ENCODE results near the gene SYTL5. TPM values are rescaled to one million over a fixed set of nuclear protein-coding genes. Genes with fewer than 3 reads are reported as not detected.

SYTL5 gene
- total RNA-seq, 4 donors from 2014 or later, result 0.10 to 1.7 (median 0.11) TPM; not detected in 1

DNA sequence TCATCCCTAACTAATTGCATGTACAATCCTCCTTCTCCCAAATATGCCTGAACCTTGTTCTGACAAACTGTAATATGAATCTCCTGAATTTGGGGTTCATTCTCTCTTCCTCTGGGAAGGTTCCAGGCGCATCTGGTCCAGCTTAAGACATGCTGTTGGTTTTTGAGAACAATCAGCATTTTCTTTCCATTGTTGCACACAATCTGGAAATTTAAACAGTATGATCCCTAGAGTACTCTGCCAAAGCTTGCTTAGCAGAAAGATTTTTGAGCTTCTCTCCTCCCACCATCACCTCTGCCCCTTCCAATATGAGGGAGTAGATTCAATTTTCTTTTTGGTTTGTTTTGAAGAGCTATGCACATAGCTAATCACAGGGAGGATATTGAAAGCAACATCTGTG, 164.2 kb downstream of the SYTL5 start:
- Histone ChIP-seq H3K36me3 (no peaks in the 10 kb centered on the region), H3K4me3 (replicated peaks in 1 of 3) (no peak overlapping the region), H3K4me1 (no peaks in the 10 kb centered on the region), H3K9me3 (no peaks in the 10 kb centered on the region), H3K27ac (no peak overlapping the region), H3K27me3 (no peaks in the 10 kb centered on the region)
- 92 to 100% methylated on average over 1 of the region's 1 CpG for WGBS, 2 donors
- intact Hi-C loops (cut with DNase I), result no loop called here
- no peak for DNase-seq
- no peak for TF ChIP-seq POLR2A (IDR thresholded peaks at IDR 0.05)
- TF ChIP-seq, protein P1, sequence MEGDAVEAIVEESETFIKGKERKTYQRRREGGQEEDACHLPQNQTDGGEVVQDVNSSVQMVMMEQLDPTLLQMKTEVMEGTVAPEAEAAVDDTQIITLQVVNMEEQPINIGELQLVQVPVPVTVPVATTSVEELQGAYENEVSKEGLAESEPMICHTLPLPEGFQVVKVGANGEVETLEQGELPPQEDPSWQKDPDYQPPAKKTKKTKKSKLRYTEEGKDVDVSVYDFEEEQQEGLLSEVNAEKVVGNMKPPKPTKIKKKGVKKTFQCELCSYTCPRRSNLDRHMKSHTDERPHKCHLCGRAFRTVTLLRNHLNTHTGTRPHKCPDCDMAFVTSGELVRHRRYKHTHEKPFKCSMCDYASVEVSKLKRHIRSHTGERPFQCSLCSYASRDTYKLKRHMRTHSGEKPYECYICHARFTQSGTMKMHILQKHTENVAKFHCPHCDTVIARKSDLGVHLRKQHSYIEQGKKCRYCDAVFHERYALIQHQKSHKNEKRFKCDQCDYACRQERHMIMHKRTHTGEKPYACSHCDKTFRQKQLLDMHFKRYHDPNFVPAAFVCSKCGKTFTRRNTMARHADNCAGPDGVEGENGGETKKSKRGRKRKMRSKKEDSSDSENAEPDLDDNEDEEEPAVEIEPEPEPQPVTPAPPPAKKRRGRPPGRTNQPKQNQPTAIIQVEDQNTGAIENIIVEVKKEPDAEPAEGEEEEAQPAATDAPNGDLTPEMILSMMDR (IDR thresholded peaks at IDR 0.05), result no peak

DNA sequence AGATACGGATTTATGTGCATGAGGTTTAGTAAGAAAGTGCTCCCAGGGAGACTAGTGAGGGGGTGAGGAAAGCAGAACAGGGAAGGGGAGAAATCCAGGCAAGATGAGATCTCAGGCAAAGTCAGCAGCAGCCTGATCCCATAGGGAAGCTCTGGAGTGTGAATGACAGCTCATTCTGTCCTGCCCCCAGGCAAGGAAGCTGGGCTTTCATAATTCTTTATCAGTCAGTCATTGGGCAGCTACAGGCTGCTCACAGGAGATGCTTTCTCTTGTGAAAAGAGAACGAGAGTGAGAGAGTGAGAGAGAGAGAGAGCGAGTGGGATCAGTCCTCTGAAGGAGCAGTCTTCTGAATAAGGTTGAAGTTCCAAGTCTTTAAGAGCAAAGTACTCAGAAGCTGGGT, 166.2 kb downstream of the SYTL5 start:
- no peak for TF ChIP-seq POLR2A (IDR thresholded peaks at IDR 0.05)
- Histone ChIP-seq H3K36me3 (no peaks in the 10 kb centered on the region), H3K4me1 (no peaks in the 10 kb centered on the region), H3K4me3 (replicated peaks in 1 of 3) (no peak overlapping the region), H3K9me3 (no peaks in the 10 kb centered on the region), H3K27ac (no peak overlapping the region), H3K27me3 (no peaks in the 10 kb centered on the region)
- intact Hi-C loops (cut with DNase I), result no loop called here
- DNase-seq, result no peak
- WGBS, 2 donors, result 81 to 92% methylated on average over 3 of the region's 3 CpGs

DNA sequence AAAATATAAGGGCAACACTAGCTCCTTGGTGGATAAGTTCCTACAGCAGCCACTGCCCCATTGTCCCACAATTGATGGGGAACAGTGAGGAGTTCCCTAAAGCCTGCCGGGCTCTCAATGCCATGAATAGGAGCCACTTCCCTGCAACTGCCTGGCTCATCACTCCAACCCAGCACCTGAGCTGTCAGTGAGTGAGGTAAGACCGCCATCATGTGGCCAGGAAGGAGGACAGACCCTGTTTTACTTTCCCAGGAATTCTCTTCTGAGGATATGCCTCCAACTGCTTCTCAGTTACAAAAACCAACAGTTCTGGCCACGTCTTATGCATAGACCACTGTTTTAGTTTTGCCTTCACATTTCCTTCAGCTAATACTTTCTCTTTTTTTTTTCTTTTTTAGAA, 168.8 kb downstream of the SYTL5 start:
- TF ChIP-seq POLR2A (IDR thresholded peaks at IDR 0.05), result no peak
- TF ChIP-seq, protein P1 (IDR thresholded peaks at IDR 0.05), result peak in 4 of 6 experiments; percentile 21 to 51 (median 47)
- Histone ChIP-seq H3K27ac (no peak overlapping the region), H3K27me3 (no peaks in the 10 kb centered on the region), H3K4me3 (replicated peaks in 1 of 3) (no peak overlapping the region), H3K9me3 (no peaks in the 10 kb centered on the region), H3K4me1 (no peaks in the 10 kb centered on the region), H3K36me3 (no peaks in the 10 kb centered on the region)
- 20 to 21% methylated on average over 2 to 3 of the region's 3 CpGs for WGBS, 2 donors
- intact Hi-C loops (cut with DNase I), result no loop called here
- DNase-seq, result peak; percentile 9 to 21

DNA sequence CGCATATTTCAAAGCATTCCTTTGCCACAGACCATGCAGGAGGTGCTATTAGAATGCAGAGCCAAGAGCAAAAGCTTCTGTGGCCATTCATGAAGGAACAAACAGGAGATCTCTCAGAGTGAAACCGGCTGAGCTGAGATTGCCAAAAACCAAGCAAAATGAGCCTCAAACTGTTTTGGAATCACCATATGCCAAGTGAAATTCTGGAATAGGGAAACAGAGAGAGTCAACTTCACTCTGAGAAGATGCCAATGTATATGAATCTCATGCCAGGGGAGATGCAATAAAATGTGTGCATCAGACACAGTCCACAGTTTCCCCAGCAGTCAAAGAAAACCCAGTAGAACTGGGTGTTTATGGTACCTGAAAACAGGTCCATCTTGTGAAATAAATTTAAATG, 172.0 kb downstream of the SYTL5 start:
- TF ChIP-seq, protein P1 (IDR thresholded peaks at IDR 0.05), result no peak
- TF ChIP-seq POLR2A (IDR thresholded peaks at IDR 0.05), result no peak
- no peak for DNase-seq
- 46 to 53% methylated on average over 2 of the region's 2 CpGs for WGBS, 2 donors
- intact Hi-C loops (cut with DNase I), result no loop called here
- Histone ChIP-seq H3K36me3 (no peaks in the 10 kb centered on the region), H3K27ac (no peak overlapping the region), H3K9me3 (no peaks in the 10 kb centered on the region), H3K27me3 (no peaks in the 10 kb centered on the region), H3K4me3 (replicated peaks in 1 of 3) (no peak overlapping the region), H3K4me1 (no peaks in the 10 kb centered on the region)

Small RNAs within 50 kb of the gene (microRNA-seq; reads per million reads assigned to microRNA genes)
- gene MIR548AJ2, result not detected

Small RNAs within 50 kb of the gene (small RNA-seq; reads per million reads assigned to genes)
- not detected for gene MIR548AJ2

Other genes with a start within 250 kb of the SYTL5 start
- gene CYBB, start 226.5 kb upstream of the SYTL5 start, total RNA-seq, result 10 to 100 TPM in 2 of 4 donors, 1 to 10 TPM in 2; 6.9 to 18.9 (median 10.9) TPM
- gene DYNLT3, start 159.0 kb upstream of the SYTL5 start, total RNA-seq, result 10 to 100 TPM; 23.7 to 42.7 (median 32.5) TPM
- 100 to 1,000 TPM in 2 of 4 donors, 10 to 100 TPM in 2; 47.5 to 135 (median 107) TPM for gene SRPX, start 214.3 kb downstream of the SYTL5 start, total RNA-seq

All from thyroid gland (tissue), 4 donors.